ENCODE results near the gene RIMS1.

- TF ChIP-seq POLR2A (IDR thresholded peaks at IDR 0.05; ENCODE audit: low read depth, low read length) (no peak), TAF1 (IDR thresholded peaks at IDR 0.05; ENCODE audit: borderline replicate concordance, low read depth, low read length) (no peak)
Observed at GRCh38 chr6:72411872-72412708, 525.7 kb downstream of the RIMS1 start.
